Measurements from ENCODE around the gene MYLK4. TPM values are rescaled to one million over a fixed set of nuclear protein-coding genes. Genes with fewer than 3 reads are reported as not detected.

The MYLK4 gene
- polyA plus RNA-seq, 1 donor from 2014 or later = 1.3 TPM

DNA sequence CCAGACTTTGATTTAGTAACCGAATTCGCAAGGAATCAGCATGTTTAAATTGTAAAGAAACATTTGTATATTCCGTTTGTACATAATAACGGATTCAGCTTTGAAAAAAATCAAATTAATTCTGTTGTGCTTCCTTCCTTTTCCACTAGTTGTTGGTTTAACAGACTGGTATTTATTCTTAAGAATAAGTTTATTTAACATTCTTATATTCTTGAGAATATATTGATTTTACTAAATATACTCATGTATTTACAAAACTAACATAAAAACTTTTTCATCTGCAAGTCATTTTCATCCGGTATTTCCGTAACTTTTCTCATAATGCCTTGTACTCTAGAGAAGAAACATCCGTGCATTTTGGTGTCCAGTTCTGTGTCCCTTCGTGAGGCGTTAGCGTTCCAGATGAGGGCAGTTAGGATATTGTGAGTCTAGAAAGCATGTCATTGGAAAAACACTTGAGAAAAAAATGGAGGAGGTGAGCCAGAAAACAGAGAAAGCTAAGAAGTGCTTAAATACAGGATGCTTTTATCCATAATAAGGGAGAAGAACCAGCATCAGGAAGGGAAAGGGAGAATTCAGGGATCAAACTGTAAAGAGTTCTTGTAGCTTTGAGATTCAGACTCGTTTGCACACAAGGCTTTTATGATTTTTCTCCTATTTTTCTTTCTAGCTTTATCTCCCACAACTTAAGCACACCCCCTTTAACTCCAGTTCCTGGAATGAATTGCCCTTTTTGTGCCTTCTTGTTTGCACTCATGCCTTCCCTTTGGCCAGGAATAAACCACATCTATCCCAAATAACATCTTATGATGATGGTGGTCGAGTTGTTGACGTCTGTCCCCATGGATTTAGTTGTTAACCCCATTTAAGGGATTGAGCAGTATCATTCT, 16.3 kb upstream of the MYLK4 start:
- Histone ChIP-seq H3K9me2 (ENCODE audit: insufficient read depth, low read length) (no peaks in the 10 kb centered on the region), H3K36me3 (ENCODE audit: insufficient read depth, low read length) (no peaks in the 10 kb centered on the region), H3K27me3 (ENCODE audit: insufficient read depth, low read depth, low read length) (no peaks in the 10 kb centered on the region), H3K9me3 (ENCODE audit: low read length) (no peaks in the 10 kb centered on the region), H3K27ac (ENCODE audit: low read length) (peak overlapping the region; percentile 76), H3K9ac (ENCODE audit: low read length) (peak overlapping the region; percentile 84), H3F3A (ENCODE audit: insufficient read depth, low read length, poor library complexity, severe bottlenecking) (peaks cover 10% of the 10 kb centered on the region), H3K79me2 (replicated peaks; ENCODE audit: insufficient read depth, low read length) (peaks cover 59% of the 10 kb centered on the region), H3K4me2 (ENCODE audit: low read length) (peak overlapping the region; percentile 99), H2AFZ (ENCODE audit: low read depth, low read length) (no peak overlapping the region), H3K4me3 (ENCODE audit: low read length) (peak overlapping the region; percentile 79), H4K20me1 (ENCODE audit: insufficient read depth) (peaks cover 4% of the 10 kb centered on the region)
- peak; percentile 34 for TF ChIP-seq CTCF (IDR thresholded peaks at IDR 0.05; ENCODE audit: poor library complexity, severe bottlenecking)
- TF ChIP-seq POLR2AphosphoS5 (IDR thresholded peaks at IDR 0.05) = no peak

- Histone ChIP-seq H3K79me2 (replicated peaks; ENCODE audit: insufficient read depth, low read length) (peaks cover 50% of the 10 kb centered on the region), H3K9me3 (ENCODE audit: low read length) (no peaks in the 10 kb centered on the region), H3K27me3 (ENCODE audit: insufficient read depth, low read depth, low read length) (no peaks in the 10 kb centered on the region), H3K36me3 (ENCODE audit: insufficient read depth, low read length) (no peaks in the 10 kb centered on the region), H3K4me3 (ENCODE audit: low read length) (peak overlapping the region; percentile 79), H4K20me1 (ENCODE audit: insufficient read depth) (peaks cover 4% of the 10 kb centered on the region), H3K9me2 (ENCODE audit: insufficient read depth, low read length) (no peaks in the 10 kb centered on the region), H3K27ac (ENCODE audit: low read length) (peak overlapping the region; percentile 76), H2AFZ (ENCODE audit: low read depth, low read length) (peak overlapping the region; percentile 53), H3K4me2 (ENCODE audit: low read length) (peak overlapping the region; percentile 99), H3K9ac (ENCODE audit: low read length) (peak overlapping the region; percentile 84), H3F3A (ENCODE audit: insufficient read depth, low read length, poor library complexity, severe bottlenecking) (peaks cover 10% of the 10 kb centered on the region)
- TF ChIP-seq MXI1 (conservative IDR thresholded peaks at IDR 0.05; ENCODE audit: poor library complexity, severe bottlenecking) (no peak), EZH2 (IDR thresholded peaks at IDR 0.05; ENCODE audit: borderline replicate concordance, insufficient read depth, low read length, poor library complexity, severe bottlenecking) (no peak), TAF1 (IDR thresholded peaks at IDR 0.05; ENCODE audit: low read depth) (no peak), POLR2AphosphoS5 (IDR thresholded peaks at IDR 0.05) (peak; percentile 30), EP300 (conservative IDR thresholded peaks at IDR 0.05; ENCODE audit: poor library complexity, severe bottlenecking) (no peak), SMC3 (conservative IDR thresholded peaks at IDR 0.05; ENCODE audit: poor library complexity) (no peak), RAD21 (conservative IDR thresholded peaks at IDR 0.05) (no peak), CTCF (IDR thresholded peaks at IDR 0.05; ENCODE audit: poor library complexity, severe bottlenecking) (no peak)
- TF ChIP-seq, protein P1, sequence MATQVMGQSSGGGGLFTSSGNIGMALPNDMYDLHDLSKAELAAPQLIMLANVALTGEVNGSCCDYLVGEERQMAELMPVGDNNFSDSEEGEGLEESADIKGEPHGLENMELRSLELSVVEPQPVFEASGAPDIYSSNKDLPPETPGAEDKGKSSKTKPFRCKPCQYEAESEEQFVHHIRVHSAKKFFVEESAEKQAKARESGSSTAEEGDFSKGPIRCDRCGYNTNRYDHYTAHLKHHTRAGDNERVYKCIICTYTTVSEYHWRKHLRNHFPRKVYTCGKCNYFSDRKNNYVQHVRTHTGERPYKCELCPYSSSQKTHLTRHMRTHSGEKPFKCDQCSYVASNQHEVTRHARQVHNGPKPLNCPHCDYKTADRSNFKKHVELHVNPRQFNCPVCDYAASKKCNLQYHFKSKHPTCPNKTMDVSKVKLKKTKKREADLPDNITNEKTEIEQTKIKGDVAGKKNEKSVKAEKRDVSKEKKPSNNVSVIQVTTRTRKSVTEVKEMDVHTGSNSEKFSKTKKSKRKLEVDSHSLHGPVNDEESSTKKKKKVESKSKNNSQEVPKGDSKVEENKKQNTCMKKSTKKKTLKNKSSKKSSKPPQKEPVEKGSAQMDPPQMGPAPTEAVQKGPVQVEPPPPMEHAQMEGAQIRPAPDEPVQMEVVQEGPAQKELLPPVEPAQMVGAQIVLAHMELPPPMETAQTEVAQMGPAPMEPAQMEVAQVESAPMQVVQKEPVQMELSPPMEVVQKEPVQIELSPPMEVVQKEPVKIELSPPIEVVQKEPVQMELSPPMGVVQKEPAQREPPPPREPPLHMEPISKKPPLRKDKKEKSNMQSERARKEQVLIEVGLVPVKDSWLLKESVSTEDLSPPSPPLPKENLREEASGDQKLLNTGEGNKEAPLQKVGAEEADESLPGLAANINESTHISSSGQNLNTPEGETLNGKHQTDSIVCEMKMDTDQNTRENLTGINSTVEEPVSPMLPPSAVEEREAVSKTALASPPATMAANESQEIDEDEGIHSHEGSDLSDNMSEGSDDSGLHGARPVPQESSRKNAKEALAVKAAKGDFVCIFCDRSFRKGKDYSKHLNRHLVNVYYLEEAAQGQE (IDR thresholded peaks at IDR 0.05; ENCODE audit: borderline replicate concordance) = peak; percentile 9
These were observed 15.4 kb upstream of the MYLK4 start for GRCh38 chr6:2765896-2766766.
